ENCODE data around the gene KIF26A.

Gene KIF26A

DNA sequence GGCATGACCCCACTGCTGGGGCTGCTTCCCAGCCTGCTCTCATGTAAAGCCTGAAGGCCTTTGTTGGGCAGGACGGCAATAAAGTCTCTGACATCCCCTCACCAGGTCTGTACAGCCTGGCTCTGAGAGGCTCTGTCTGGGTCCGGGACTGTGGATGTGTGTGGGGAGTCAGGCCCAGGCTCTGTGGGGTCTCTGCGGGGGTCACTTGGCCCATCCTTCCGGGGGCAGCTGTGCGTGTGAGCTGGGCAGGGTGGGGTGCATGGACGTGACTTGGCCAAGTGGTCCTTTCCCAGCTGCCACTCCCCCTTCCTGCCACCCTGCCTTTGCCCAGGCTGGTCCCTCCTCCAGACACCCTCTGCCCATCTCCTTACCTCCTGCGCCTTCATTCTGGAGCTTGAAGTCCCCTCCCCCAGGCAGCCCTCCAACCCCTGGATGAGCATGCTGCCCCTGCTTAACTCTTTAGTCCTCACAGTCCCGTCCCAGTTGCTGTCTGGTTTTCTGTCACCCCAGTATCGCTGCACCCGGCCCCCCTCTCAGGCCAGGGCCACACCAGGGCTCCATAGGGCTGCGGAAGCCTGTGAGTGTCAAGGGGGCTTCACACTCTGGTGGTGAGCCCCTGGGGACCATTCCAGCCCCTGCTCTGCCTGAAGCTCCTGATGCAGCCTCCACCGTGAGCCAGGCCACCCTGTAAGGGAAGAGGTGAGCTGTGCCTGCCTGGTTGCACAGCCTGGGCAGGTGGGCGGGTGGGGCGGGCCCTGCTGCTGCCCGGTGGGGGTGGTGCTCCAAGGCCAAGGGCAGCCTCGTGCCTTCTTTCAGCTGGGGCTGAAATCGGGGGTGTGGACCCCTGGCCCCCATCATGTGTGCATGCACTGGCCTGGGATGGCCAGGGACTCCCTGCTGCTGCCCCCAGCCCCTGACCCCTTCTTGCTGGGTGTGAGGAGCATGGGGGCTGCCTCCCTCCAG lies 25.5 kb upstream of the KIF26A start:
- DNase-seq, result no peak
- no peaks in the 10 kb centered on the region for H3K79me2 ChIP-seq (ENCODE audit: low read length)
- no peaks in the 10 kb centered on the region for H3K4me1 ChIP-seq (ENCODE audit: low read length)
- no peak for TF ChIP-seq EZH2 (optimal IDR thresholded peaks at IDR 0.05; ENCODE audit: low read depth, low read length)
- TF ChIP-seq, protein P1, sequence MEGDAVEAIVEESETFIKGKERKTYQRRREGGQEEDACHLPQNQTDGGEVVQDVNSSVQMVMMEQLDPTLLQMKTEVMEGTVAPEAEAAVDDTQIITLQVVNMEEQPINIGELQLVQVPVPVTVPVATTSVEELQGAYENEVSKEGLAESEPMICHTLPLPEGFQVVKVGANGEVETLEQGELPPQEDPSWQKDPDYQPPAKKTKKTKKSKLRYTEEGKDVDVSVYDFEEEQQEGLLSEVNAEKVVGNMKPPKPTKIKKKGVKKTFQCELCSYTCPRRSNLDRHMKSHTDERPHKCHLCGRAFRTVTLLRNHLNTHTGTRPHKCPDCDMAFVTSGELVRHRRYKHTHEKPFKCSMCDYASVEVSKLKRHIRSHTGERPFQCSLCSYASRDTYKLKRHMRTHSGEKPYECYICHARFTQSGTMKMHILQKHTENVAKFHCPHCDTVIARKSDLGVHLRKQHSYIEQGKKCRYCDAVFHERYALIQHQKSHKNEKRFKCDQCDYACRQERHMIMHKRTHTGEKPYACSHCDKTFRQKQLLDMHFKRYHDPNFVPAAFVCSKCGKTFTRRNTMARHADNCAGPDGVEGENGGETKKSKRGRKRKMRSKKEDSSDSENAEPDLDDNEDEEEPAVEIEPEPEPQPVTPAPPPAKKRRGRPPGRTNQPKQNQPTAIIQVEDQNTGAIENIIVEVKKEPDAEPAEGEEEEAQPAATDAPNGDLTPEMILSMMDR (IDR thresholded peaks at IDR 0.05; ENCODE audit: low read length), result no peak
- TF ChIP-seq EZH2phosphoT487 (IDR thresholded peaks at IDR 0.05; ENCODE audit: low read length), result no peak
- H3K36me3 ChIP-seq (replicated peaks; ENCODE audit: insufficient read depth, low read length), result no peaks in the 10 kb centered on the region
- no peaks in the 10 kb centered on the region for H4K20me1 ChIP-seq (ENCODE audit: insufficient read depth, low read length)
- no peak overlapping the region for H3K4me3 ChIP-seq (ENCODE audit: low read length)
- no peaks in the 10 kb centered on the region for H3F3A ChIP-seq (ENCODE audit: insufficient read depth, low read length)
- H3K27ac ChIP-seq (ENCODE audit: low read length), result no peak overlapping the region
- no peaks in the 10 kb centered on the region for H3K9me3 ChIP-seq (replicated peaks; ENCODE audit: insufficient read depth, low read length)
- H3K9ac ChIP-seq (ENCODE audit: low read length), result no peak overlapping the region
- H3K9me2 ChIP-seq (replicated peaks; ENCODE audit: insufficient read depth, low read length), result no peaks in the 10 kb centered on the region
- 0 out of 2 replicates have a peak, but pooled peaks cover 4% of the 10 kb centered on the region for H3K27me3 ChIP-seq (replicated peaks; ENCODE audit: insufficient read depth, low read length)
- no peak overlapping the region for H2AFZ ChIP-seq (ENCODE audit: low read length)
- H3K4me2 ChIP-seq (ENCODE audit: low read depth, low read length), result no peak overlapping the region

DNA sequence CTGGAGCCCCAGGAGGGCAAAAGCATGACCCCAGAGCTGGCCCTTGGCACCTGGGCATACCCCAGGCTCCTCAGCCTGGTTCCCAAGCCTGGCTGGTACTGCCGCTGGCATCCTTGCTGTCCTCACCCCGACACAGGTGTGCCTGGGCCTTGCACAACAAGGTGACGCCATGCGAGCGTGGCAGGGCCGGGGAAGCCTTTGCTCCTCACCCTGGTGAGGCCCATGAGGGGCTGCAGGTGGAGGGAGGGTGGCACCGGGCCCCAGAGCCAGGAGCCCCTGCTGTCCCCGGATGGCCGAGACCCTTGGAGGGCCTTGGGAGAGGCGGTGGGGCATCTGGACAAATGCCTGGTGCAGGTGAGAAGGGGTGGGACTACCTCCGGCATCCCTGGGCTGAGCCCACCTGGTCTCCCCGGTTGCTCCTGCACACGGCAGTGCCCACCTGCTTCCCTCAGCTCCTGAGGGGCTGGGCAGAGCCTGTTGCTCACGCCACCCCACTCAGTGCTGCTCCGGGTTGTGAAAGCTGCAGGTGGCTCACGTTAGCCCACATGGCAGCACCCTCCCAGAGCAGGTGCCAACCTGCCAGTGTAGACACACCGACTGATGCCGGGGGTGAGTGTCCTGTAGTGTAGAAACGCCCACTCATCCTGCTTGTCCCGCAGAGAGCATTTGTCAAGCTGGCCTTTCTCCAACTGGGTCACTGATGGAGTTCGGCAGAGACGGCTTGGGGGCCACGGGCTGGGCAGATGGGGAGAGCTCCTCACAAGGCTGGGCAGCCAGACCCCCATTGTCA lies 24.6 kb upstream of the KIF26A start:
- no peak overlapping the region for H2AFZ ChIP-seq (ENCODE audit: low read length)
- H3K4me1 ChIP-seq (ENCODE audit: low read length), result no peaks in the 10 kb centered on the region
- H3K27me3 ChIP-seq (replicated peaks; ENCODE audit: insufficient read depth, low read length), result 0 out of 2 replicates have a peak, but pooled peaks cover 4% of the 10 kb centered on the region
- no peaks in the 10 kb centered on the region for H3K36me3 ChIP-seq (replicated peaks; ENCODE audit: insufficient read depth, low read length)
- H3K79me2 ChIP-seq (ENCODE audit: low read length), result no peaks in the 10 kb centered on the region
- H3K9ac ChIP-seq (ENCODE audit: low read length), result no peak overlapping the region
- no peaks in the 10 kb centered on the region for H4K20me1 ChIP-seq (ENCODE audit: insufficient read depth, low read length)
- no peak for TF ChIP-seq EZH2 (optimal IDR thresholded peaks at IDR 0.05; ENCODE audit: low read depth, low read length)
- TF ChIP-seq, protein P1 (IDR thresholded peaks at IDR 0.05; ENCODE audit: low read length), result no peak
- no peak for TF ChIP-seq EZH2phosphoT487 (IDR thresholded peaks at IDR 0.05; ENCODE audit: low read length)
- no peaks in the 10 kb centered on the region for H3F3A ChIP-seq (ENCODE audit: insufficient read depth, low read length)
- no peak overlapping the region for H3K27ac ChIP-seq (ENCODE audit: low read length)
- no peak overlapping the region for H3K4me3 ChIP-seq (ENCODE audit: low read length)
- H3K9me3 ChIP-seq (replicated peaks; ENCODE audit: insufficient read depth, low read length), result no peaks in the 10 kb centered on the region
- no peak overlapping the region for H3K4me2 ChIP-seq (ENCODE audit: low read depth, low read length)
- DNase-seq, result no peak
- no peaks in the 10 kb centered on the region for H3K9me2 ChIP-seq (replicated peaks; ENCODE audit: insufficient read depth, low read length)

DNA sequence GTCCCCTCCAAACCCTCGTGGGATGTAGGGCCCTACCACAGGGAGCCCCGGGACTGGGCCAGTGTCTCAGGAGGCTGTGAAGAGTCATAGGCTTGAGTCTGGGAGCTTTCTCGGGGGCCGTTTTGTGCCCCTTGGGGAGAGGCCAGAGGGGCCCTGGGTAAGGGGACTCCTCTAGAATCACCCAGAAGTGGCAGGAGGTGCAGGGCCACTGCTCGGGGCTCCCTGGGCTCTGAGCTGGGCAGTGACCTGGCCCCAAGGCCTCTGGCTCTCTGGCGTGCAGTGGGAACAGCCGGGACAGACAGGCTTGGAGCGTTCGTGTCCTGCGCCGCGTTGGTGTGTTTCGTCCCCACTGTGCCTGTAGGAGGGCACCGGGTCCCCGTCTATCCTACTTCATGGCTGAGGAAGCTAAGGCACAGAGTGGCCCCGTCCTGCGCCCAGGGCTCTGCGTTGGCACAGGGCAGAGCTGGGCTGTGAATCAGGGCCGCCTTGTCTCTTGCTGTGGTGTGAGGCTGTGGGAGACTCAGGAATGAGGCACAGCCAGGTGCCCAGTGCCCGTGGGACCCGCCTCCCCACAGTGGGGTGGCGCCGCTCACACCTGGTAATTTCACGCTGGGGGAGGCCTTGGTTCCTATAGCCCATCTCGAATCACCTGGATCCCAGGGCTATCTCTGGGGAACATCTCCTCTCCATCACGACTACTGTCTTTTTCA lies 23.8 kb upstream of the KIF26A start:
- H3K9me3 ChIP-seq (replicated peaks; ENCODE audit: insufficient read depth, low read length), result no peaks in the 10 kb centered on the region
- no peak overlapping the region for H3K27ac ChIP-seq (ENCODE audit: low read length)
- no peaks in the 10 kb centered on the region for H4K20me1 ChIP-seq (ENCODE audit: insufficient read depth, low read length)
- H3K9ac ChIP-seq (ENCODE audit: low read length), result no peak overlapping the region
- no peak overlapping the region for H2AFZ ChIP-seq (ENCODE audit: low read length)
- no peaks in the 10 kb centered on the region for H3K79me2 ChIP-seq (ENCODE audit: low read length)
- no peaks in the 10 kb centered on the region for H3F3A ChIP-seq (ENCODE audit: insufficient read depth, low read length)
- no peak for DNase-seq
- no peak overlapping the region for H3K4me2 ChIP-seq (ENCODE audit: low read depth, low read length)
- no peaks in the 10 kb centered on the region for H3K36me3 ChIP-seq (replicated peaks; ENCODE audit: insufficient read depth, low read length)
- H3K27me3 ChIP-seq (replicated peaks; ENCODE audit: insufficient read depth, low read length), result 0 out of 2 replicates have a peak, but pooled peaks cover 4% of the 10 kb centered on the region
- no peaks in the 10 kb centered on the region for H3K9me2 ChIP-seq (replicated peaks; ENCODE audit: insufficient read depth, low read length)
- no peaks in the 10 kb centered on the region for H3K4me1 ChIP-seq (ENCODE audit: low read length)
- H3K4me3 ChIP-seq (ENCODE audit: low read length), result no peak overlapping the region
- TF ChIP-seq EZH2 (optimal IDR thresholded peaks at IDR 0.05; ENCODE audit: low read depth, low read length) (no peak), EZH2phosphoT487 (IDR thresholded peaks at IDR 0.05; ENCODE audit: low read length) (no peak)
- TF ChIP-seq, protein P1 (IDR thresholded peaks at IDR 0.05; ENCODE audit: low read length), result no peak
